ENCODE data around the gene TTC23L. TPM values are rescaled to one million over a fixed set of nuclear protein-coding genes. Genes with fewer than 3 reads are reported as not detected.

Gene TTC23L
- total and polyA plus RNA-seq, 2 experiments from 2014 or later = 2.2 to 2.3 TPM

GRCh38 chr5:34841816-34842215 lies 2.9 kb downstream of the TTC23L start:
- Histone ChIP-seq H3K27me3 (ENCODE audit: insufficient read depth) (no peaks in the 10 kb centered on the region), H4K20me1 (replicated peaks; ENCODE audit: insufficient read depth) (no peaks in the 10 kb centered on the region), H2AFZ (no peak overlapping the region), H3K4me1 (ENCODE audit: insufficient read depth) (peaks cover 12% of the 10 kb centered on the region; the same call in 1 of the 2 replicates), H3K9me2 (ENCODE audit: insufficient read depth) (no peaks in the 10 kb centered on the region), H3K79me2 (replicated peaks; ENCODE audit: insufficient read depth) (no peaks in the 10 kb centered on the region), H3F3A (replicated peaks; ENCODE audit: low read depth) (peaks cover 3% of the 10 kb centered on the region; the same call in 1 of the 2 replicates), H3K4me3 (no peak overlapping the region), H3K36me3 (ENCODE audit: insufficient read depth) (no peaks in the 10 kb centered on the region), H3K27ac (ENCODE audit: low read depth) (no peak overlapping the region), H3K4me2 (no peak overlapping the region)
- Mint-ChIP-seq H3K4me1 (peaks cover 19% of the 10 kb centered on the region), H3K9me3 (peaks cover 4% of the 10 kb centered on the region), H3K36me3 (ENCODE audit: low read depth) (peaks cover 27% of the 10 kb centered on the region; the same call in 2 of the 3 replicates), H3K4me3 (no peak overlapping the region), H3K27me3 (ENCODE audit: insufficient read depth, low read depth, poor library complexity) (peaks cover 5% of the 10 kb centered on the region), H3K27ac (no peak overlapping the region)
- no peak for TF ChIP-seq POLR2AphosphoS5 (IDR thresholded peaks at IDR 0.05; ENCODE audit: low read depth)
- ATAC-seq (no peak), DNase-seq (ENCODE audit: low spot score) (no peak)

- Histone ChIP-seq H2AFZ (no peak overlapping the region), H4K20me1 (replicated peaks; ENCODE audit: insufficient read depth) (no peaks in the 10 kb centered on the region), H3K79me2 (replicated peaks; ENCODE audit: insufficient read depth) (no peaks in the 10 kb centered on the region), H3K4me3 (no peak overlapping the region), H3K36me3 (ENCODE audit: insufficient read depth) (no peaks in the 10 kb centered on the region), H3K27ac (ENCODE audit: low read depth) (no peak overlapping the region), H3K9me2 (ENCODE audit: insufficient read depth) (no peaks in the 10 kb centered on the region), H3K27me3 (ENCODE audit: insufficient read depth) (no peaks in the 10 kb centered on the region), H3F3A (replicated peaks; ENCODE audit: low read depth) (peaks cover 5% of the 10 kb centered on the region; the same call in 1 of the 2 replicates), H3K4me1 (ENCODE audit: insufficient read depth) (peaks cover 12% of the 10 kb centered on the region; the same call in 1 of the 2 replicates), H3K4me2 (no peak overlapping the region)
- Mint-ChIP-seq H3K9me3 (peaks cover 4% of the 10 kb centered on the region), H3K27me3 (ENCODE audit: insufficient read depth, low read depth, poor library complexity) (peaks cover 5% of the 10 kb centered on the region), H3K4me1 (peaks cover 19% of the 10 kb centered on the region), H3K27ac (no peak overlapping the region), H3K4me3 (no peak overlapping the region), H3K36me3 (ENCODE audit: low read depth) (peaks cover 27% of the 10 kb centered on the region; the same call in 2 of the 3 replicates)
- ATAC-seq (no peak), DNase-seq (ENCODE audit: low spot score) (no peak)
- TF ChIP-seq STAT1 (IDR thresholded peaks at IDR 0.05; ENCODE audit: unreplicated experiment) (no peak), POLR2AphosphoS5 (IDR thresholded peaks at IDR 0.05; ENCODE audit: low read depth) (no peak), CREB1 (CRISPR knock-in tag; IDR thresholded peaks at IDR 0.05; ENCODE audit: low read depth) (no peak), EZH2phosphoT487 (IDR thresholded peaks at IDR 0.05; ENCODE audit: unreplicated experiment) (no peak), REST (IDR thresholded peaks at IDR 0.05; ENCODE audit: unreplicated experiment) (no peak), ETS1 (IDR thresholded peaks at IDR 0.05) (no peak), EZH2 (IDR thresholded peaks at IDR 0.05; ENCODE audit: low read depth, unreplicated experiment) (no peak), ZNF114 (CRISPR knock-in tag; IDR thresholded peaks at IDR 0.05) (no peak), ZNF462 (CRISPR knock-in tag; IDR thresholded peaks at IDR 0.05) (no peak), NANOG (IDR thresholded peaks at IDR 0.05; ENCODE audit: borderline replicate concordance) (no peak)
Observed at GRCh38 chr5:34842554-34842953, 3.6 kb downstream of the TTC23L start.
